K562 (cell line): ENCODE data around the gene FLRT1. TPM values are rescaled to one million over a fixed set of nuclear protein-coding genes. Genes with fewer than 3 reads are reported as not detected.

Experiments used
- ATAC-seq: fragments of 200-7000 bp; cut with Tn5 transposase; 3 replicates; pipeline ENCODE4 v1.9.1; 2020; ENCODE audit warnings: moderate library complexity
- BruUV-seq: library from RNA; stranded (reverse); fragments of 400-500 nt; replicated peaks from 2 replicates; lab custom pipeline; 2021; lab: Mats Ljungman, UMichigan
- CTCF ChIA-PET: fragments of 300-600 bp; formaldehyde crosslinking; extraction: SDS; loops from one replicate; lab custom pipeline; 2021; ENCODE audit warnings: low intra/inter-chr PET ratio; lab: Yijun Ruan, JAX
- POLR2A ChIA-PET: fragments of 300-600, 350-650 bp; sonication (Branson Sonifier 250); formaldehyde crosslinking; extraction: SDS; loops from one replicate; lab custom pipeline; 2021; ENCODE audit warnings: antibody characterized with exemption, inconsistent platforms; lab: Yijun Ruan, JAX
- DNase-seq, 4 experiments: peaks; one replicate each; pipeline versions ENCODE4 v3.0.0 to v3.0.0-alpha.2; 2011 to 2018; ENCODE audit warnings: low spot score in 3 of 4, mixed read lengths in 3 of 4; ENCODE audit errors: extremely low read depth in 1 of 4
- FAIRE-seq: peaks from 2 replicates; lab custom pipeline; 2011; peaks lifted over from hg19 to GRCh38; lab: Jason Lieb, UNC
- H2AFZ ChIP-seq: 2 replicates; pipeline ENCODE4 v1.6.0; 2011; ENCODE audit warnings: low read depth, low read length, control low read depth, inconsistent platforms
- H3K27ac ChIP-seq: fragments of 200-600 bp; 3 replicates; pipeline ENCODE4 v1.8.0; 2011; ENCODE audit warnings: low read depth, mild to moderate bottlenecking, control low read depth, inconsistent platforms, low read length, moderate library complexity, mixed read lengths; ENCODE audit errors: extremely low read depth
- H3K27me3 ChIP-seq, 2 experiments: fragments of 300-600 bp in 1 of 2; 2 replicates in 1 of 2; 3 replicates in 1 of 2; pipeline versions ENCODE4 v1.6.0 to v1.8.0; 2011; ENCODE audit warnings: inconsistent platforms in 2 of 2, low read length in 2 of 2, mild to moderate bottlenecking in 1 of 2, mixed read lengths in 1 of 2, moderate library complexity in 1 of 2; ENCODE audit not compliant: control insufficient read depth in 2 of 2, insufficient read depth in 2 of 2
- H3K36me3 ChIP-seq: fragments of 300-600 bp; 3 replicates; pipeline ENCODE4 v1.8.0; 2011; ENCODE audit warnings: mild to moderate bottlenecking, low read length, inconsistent platforms; ENCODE audit not compliant: control insufficient read depth, insufficient read depth
- H3K4me1 ChIP-seq, 2 experiments: fragments of 200-600 bp in 1 of 2; replicated peaks in 1 of 2; 2 replicates in 1 of 2; 3 replicates in 1 of 2; pipeline versions ENCODE4 v1.5.1 to v1.8.0; 2011; ENCODE audit warnings: inconsistent platforms in 2 of 2, low read length in 2 of 2, mild to moderate bottlenecking in 1 of 2, mixed read lengths in 1 of 2, moderate library complexity in 1 of 2; ENCODE audit not compliant: control insufficient read depth in 2 of 2, insufficient read depth in 2 of 2
- H3K4me2 ChIP-seq: 2 replicates; pipeline ENCODE4 v1.6.1; 2011; ENCODE audit warnings: low read length, control low read depth, inconsistent platforms, mixed read lengths; ENCODE audit not compliant: insufficient read depth
- H3K4me3 ChIP-seq: fragments of 200-600 bp; sonication (generic), shearing (Covaris generic); 2 replicates; pipeline ENCODE4 v1.5.1; 2016; ENCODE audit warnings: control low read depth, inconsistent platforms
- H3K79me2 ChIP-seq: fragments of 200-600 bp; 3 replicates; pipeline ENCODE4 v1.8.0; 2011; ENCODE audit warnings: low read length, inconsistent platforms; ENCODE audit not compliant: control insufficient read depth, insufficient read depth
- H3K9ac ChIP-seq, 2 experiments: 2 replicates each; pipeline versions ENCODE4 v1.6.0 to v1.6.1; 2011; ENCODE audit warnings: low read depth in 2 of 2, low read length in 2 of 2, control low read depth in 1 of 2, inconsistent platforms in 1 of 2, mild to moderate bottlenecking in 1 of 2, mixed read lengths in 1 of 2; ENCODE audit not compliant: insufficient read depth in 1 of 2
- H3K9me1 ChIP-seq: one replicate; pipeline ENCODE4 v1.6.0; 2011; ENCODE audit warnings: inconsistent platforms, mild to moderate bottlenecking, low read length, moderate library complexity; ENCODE audit not compliant: control insufficient read depth, insufficient read depth
- H3K9me3 ChIP-seq: replicated peaks from 2 replicates; pipeline ENCODE4 v1.5.1; 2011; ENCODE audit warnings: low read depth, low read length, inconsistent platforms; ENCODE audit not compliant: control insufficient read depth, insufficient read depth
- H4K20me1 ChIP-seq: replicated peaks from 2 replicates; pipeline ENCODE4 v1.6.1; 2011; ENCODE audit warnings: low read length, inconsistent platforms, mixed read lengths; ENCODE audit not compliant: control insufficient read depth, insufficient read depth
- ATF3 ChIP-seq, 2 experiments: fragments of 450-650 bp in 1 of 2; sonication (generic) in 1 of 2; formaldehyde crosslinking in 1 of 2; IDR thresholded peaks in 1 of 2; conservative IDR thresholded peaks in 1 of 2; 2 replicates each; pipeline versions ENCODE4 v1.6.1 to v1.8.1; 2016 to 2023; ENCODE audit warnings: mild to moderate bottlenecking in 2 of 2, moderate library complexity in 2 of 2, inconsistent platforms in 1 of 2, missing genetic modification reagents in 1 of 2
- BRCA1 ChIP-seq, 2 experiments: fragments of 450-650 bp in 1 of 2; sonication (generic) in 1 of 2; formaldehyde crosslinking in 1 of 2; IDR thresholded peaks; 2 replicates each; pipeline versions ENCODE4 v1.5.0 to v1.6.1; 2017 to 2020; ENCODE audit warnings: mild to moderate bottlenecking in 1 of 2, missing genetic modification reagents in 1 of 2
- CBX3 ChIP-seq, 2 experiments: IDR thresholded peaks; 1 replicate in 1 of 2; 2 replicates in 1 of 2; pipeline ENCODE4 v1.6.1; 2012; ENCODE audit warnings: inconsistent platforms in 2 of 2, low read length in 2 of 2, borderline replicate concordance in 1 of 2, control low read depth in 1 of 2
- ETV1 ChIP-seq: fragments of 450-650 bp; conservative IDR thresholded peaks from 2 replicates; pipeline ENCODE4 v1.6.1; 2016; ENCODE audit warnings: missing genetic modification characterization, control low read depth, low read depth, missing compliant biosample characterization
- FOSL1 ChIP-seq: fragments of 200-800 bp; sonication (Bioruptor generic); conservative IDR thresholded peaks from 2 replicates; pipeline ENCODE4 v1.6.1; 2016; ENCODE audit warnings: missing genetic modification characterization, missing compliant biosample characterization
- GABPA ChIP-seq: fragments of 200-800 bp; sonication (Bioruptor generic); conservative IDR thresholded peaks from 2 replicates; pipeline ENCODE4 v1.6.1; 2016; ENCODE audit warnings: low read depth, missing genetic modification characterization, missing compliant biosample characterization
- HDAC2 ChIP-seq: fragments of 450-650 bp; IDR thresholded peaks from 2 replicates; pipeline ENCODE4 v1.6.1; 2016; ENCODE audit warnings: mild to moderate bottlenecking
- HNRNPL ChIP-seq: fragments of 200-400 bp; formaldehyde crosslinking; IDR thresholded peaks from 2 replicates; pipeline ENCODE4 v1.6.1; 2017; ENCODE audit warnings: low read depth, mild to moderate bottlenecking, low read length
- KDM1A ChIP-seq, 2 experiments: fragments of 450-650 bp; IDR thresholded peaks; 2 replicates each; pipeline ENCODE4 v1.6.1; 2016; ENCODE audit warnings: mild to moderate bottlenecking in 2 of 2
- LEF1 ChIP-seq: fragments of 450-650 bp; IDR thresholded peaks from 2 replicates; pipeline ENCODE4 v1.6.1; 2016; ENCODE audit warnings: mild to moderate bottlenecking
- MAFF ChIP-seq: IDR thresholded peaks from 2 replicates; pipeline ENCODE4 v1.6.1; 2012; ENCODE audit warnings: low read length, improper control_type of control experiment
- MITF ChIP-seq: IDR thresholded peaks from 2 replicates; pipeline ENCODE4 v1.6.1; 2014; ENCODE audit warnings: antibody characterized with exemption
- NFE2 ChIP-seq: IDR thresholded peaks from 2 replicates; pipeline ENCODE4 v1.6.1; 2014; ENCODE audit warnings: antibody characterized with exemption, low read depth
- PTBP1 ChIP-seq: fragments of 200-400 bp; formaldehyde crosslinking; IDR thresholded peaks from 2 replicates; pipeline ENCODE4 v1.6.1; 2017; ENCODE audit warnings: low read depth, low read length
- RBM25 ChIP-seq: fragments of 200-400 bp; formaldehyde crosslinking; IDR thresholded peaks from 2 replicates; pipeline ENCODE4 v1.6.1; 2018; ENCODE audit warnings: low read length, low read depth, moderate library complexity; ENCODE audit not compliant: severe bottlenecking
- RCOR1 ChIP-seq, 2 experiments: IDR thresholded peaks; 2 replicates each; pipeline ENCODE4 v1.6.1; 2012; ENCODE audit warnings: low read depth in 2 of 2, low read length in 2 of 2, borderline replicate concordance in 1 of 2, improper control_type of control experiment in 1 of 2
- SMARCA5 ChIP-seq: fragments of 450-650 bp; IDR thresholded peaks from 2 replicates; pipeline ENCODE4 v1.6.1; 2016
- XRCC5 ChIP-seq: fragments of 200-400 bp; formaldehyde crosslinking; IDR thresholded peaks from 2 replicates; pipeline ENCODE4 v1.6.1; 2017; ENCODE audit warnings: low read depth, mild to moderate bottlenecking, low read length
- ZNF263 ChIP-seq: sonication (generic); formaldehyde crosslinking; IDR thresholded peaks from 2 replicates; pipeline ENCODE4 v1.8.0; 2022; ENCODE audit warnings: mild to moderate bottlenecking, missing genetic modification reagents, borderline replicate concordance
- ZNF354B ChIP-seq: fragments of 250-450 bp; sonication (Bioruptor Pico); IDR thresholded peaks from 2 replicates; pipeline ENCODE4 v1.4.0; 2020
- ZNF696 ChIP-seq: fragments of 250-450 bp; sonication (Bioruptor Pico); conservative IDR thresholded peaks from 2 replicates; pipeline ENCODE4 v1.4.0; 2020; ENCODE audit warnings: mild to moderate bottlenecking, moderate library complexity
- ZNF830 ChIP-seq: fragments of 250-450 bp; sonication (Bioruptor Pico); IDR thresholded peaks from 2 replicates; pipeline ENCODE4 v1.5.0; 2021; ENCODE audit warnings: mild to moderate bottlenecking
- WGBS: fragments of 100-300 bp; shearing (Covaris generic); methylation state at CpG from one replicate; pipeline ENCODE4 v1.1.6; 2016; ENCODE audit warnings: low coverage, mixed read lengths; ENCODE audit not compliant: insufficient coverage; ENCODE audit errors: missing lambda C conversion rate; 5-methylcytosine and 5-hydroxymethylcytosine counted together
- in situ Hi-C: fragments of 300-500 bp; cut with MboI; formaldehyde crosslinking; loops from 4 replicates; pipeline ENCODE4 v1.15.0; 2018; ENCODE audit warnings: inconsistent platforms, mixed read lengths
- intact Hi-C: fragments of 100-400 bp; cut with micrococcal nuclease; formaldehyde crosslinking; loops from 2 replicates; pipeline ENCODE4 v1.14.2; 2022
- polyA plus RNA-seq, 8 experiments: library from polyadenylated mRNA; depleted of rRNA in 4 of 8; stranded (reverse) in 5 of 8; unstranded in 3 of 8; fragments of >200 nt; fragmentation: Nextera tagmentation in 2 of 8; fragmentation: Illumina TruSeq in 1 of 8; extraction: Ambion mirVana in 2 of 8; extraction: Trizol in 1 of 8; gene quantifications; 2 replicates each; pipeline versions ENCODE4 v1.2.1 to v1.2.3, GENCODE V29; 2011 to 2014; ENCODE audit warnings: inconsistent platforms in 1 of 8, missing spikeins in 1 of 8
- total RNA-seq, 7 experiments: library from RNA; depleted of rRNA in 6 of 7; stranded (reverse); fragments of >200 nt in 6 of 7; fragmentation: Illumina TruSeq in 2 of 7; extraction: Trizol in 2 of 7; gene quantifications; 2 replicates each; pipeline versions ENCODE4 v1.2.1 to v1.2.3, GENCODE V29; 2011 to 2021; ENCODE audit warnings: low replicate concordance in 1 of 7

Gene FLRT1
- total and polyA plus RNA-seq, 9 of the 15 experiments (the other 6 are each of a cell fraction or from before 2014, with no cell fraction given), result not detected

GRCh38 chr11:64004590-64004984 is 31.1 kb upstream of the FLRT1 start (continued):
- peak; percentile 85 for TF ChIP-seq RBM25
- peak; percentile 80 for TF ChIP-seq ATF3 (IDR thresholded peaks at IDR 0.05)
- no peak for TF ChIP-seq ATF3 (CRISPR knock-in tag; conservative IDR thresholded peaks at IDR 0.05)
- peak in 1 of 2 experiments; percentile 76; a peak in 2 of 4 replicates for TF ChIP-seq RCOR1 (IDR thresholded peaks at IDR 0.05; ENCODE audit: borderline replicate concordance in 1 of 2, low read depth in 2 of 2, low read length in 2 of 2)
- 0 out of 2 replicates have a peak, but pooled peaks have one; percentile 44 for TF ChIP-seq SMARCA5
- peak; percentile 85 for TF ChIP-seq PTBP1
- 0 out of 2 replicates have a peak, but pooled peaks have one; percentile 11 for TF ChIP-seq NFE2
- TF ChIP-seq CBX3 (IDR thresholded peaks at IDR 0.05; ENCODE audit: borderline replicate concordance in 1 of 2, low read length in 2 of 2), result 0 out of 3 replicates have a peak, but pooled peaks of 1 of the 2 experiments have one; percentile 18
- no peak for TF ChIP-seq ZNF830 (CRISPR knock-in tag)
- TF ChIP-seq HDAC2, result peak; percentile 11; the same call in 1 of the 2 replicates
- TF ChIP-seq, all 486 proteins: peak for 19

GRCh38 chr11:64005691-64006090 is 30.0 kb upstream of the FLRT1 start:
- Histone ChIP-seq H3K79me2 (no peaks in the 10 kb centered on the region), H3K4me1 (peaks cover 16 to 67% of the 10 kb centered on the region in 2 experiments), H3K36me3 (peaks cover 10% of the 10 kb centered on the region; the same call in 2 of the 3 replicates), H2AFZ (no peak overlapping the region), H3K27ac (no peak overlapping the region), H3K9me3 (no peaks in the 10 kb centered on the region; the same call in 1 of the 2 replicates), H3K27me3 (no peaks in the 10 kb centered on the region), H3K9ac (no peak overlapping the region), H3K4me3 (no peak overlapping the region), H3K4me2 (no peak overlapping the region), H3K9me1 (peaks cover 16% of the 10 kb centered on the region), H4K20me1 (peaks cover 49% of the 10 kb centered on the region)
- in situ Hi-C loops (no loop called here), intact Hi-C loops (loop anchor here (10.0 kb wide), 2 partner anchors 89 to 139 kb away; no protein-coding TSS in a partner anchor)
- ATAC-seq (no peak), DNase-seq (no peak), FAIRE-seq (no peak)
- 100% methylated on average over 1 of the region's 4 CpGs for WGBS
- no TSS peak for BruUV-seq
- POLR2A ChIA-PET, result interaction anchor here (1.0 kb wide), 1 partner anchor 11 kb away, joined by 3 read pairs; no protein-coding TSS in a partner anchor
- CTCF ChIA-PET, result no interaction called here
- no peak for TF ChIP-seq LEF1
- no peak for TF ChIP-seq ZNF354B (CRISPR knock-in tag)
- no peak for TF ChIP-seq ETV1 (tag)
- no peak for TF ChIP-seq BRCA1 (IDR thresholded peaks at IDR 0.05)
- no peak for TF ChIP-seq BRCA1 (CRISPR knock-in tag; IDR thresholded peaks at IDR 0.05)
- TF ChIP-seq FOSL1, result no peak
- no peak for TF ChIP-seq XRCC5
- no peak for TF ChIP-seq MITF
- no peak for TF ChIP-seq KDM1A (IDR thresholded peaks at IDR 0.05)
- TF ChIP-seq GABPA (tag), result no peak
- TF ChIP-seq ZNF696 (CRISPR knock-in tag), result no peak
- no peak for TF ChIP-seq ZNF263
- no peak for TF ChIP-seq MAFF
- TF ChIP-seq HNRNPL, result no peak
